PC-9 (cell line): ENCODE measurements around the gene DDR1. TPM values are rescaled to one million over a fixed set of nuclear protein-coding genes. Genes with fewer than 3 reads are reported as not detected.
A peak's percentile ranks its signal among the peaks of the same experiment; 100 is the strongest.

ENCODE experiments used
- BruUV-seq: library from RNA; stranded (reverse); fragments of 400-500 nt; replicated peaks from 2 replicates; lab custom pipeline; 2021; lab: Mats Ljungman, UMichigan
- CTCF ChIA-PET: fragments of 300-600 bp; sonication (Branson Sonifier 250); formaldehyde crosslinking; loops from one replicate; lab custom pipeline; 2022; ENCODE audit warnings: antibody characterized with exemption; lab: Charles Lee
- POLR2A ChIA-PET: fragments of 300-600 bp; sonication (Branson Sonifier 250); formaldehyde crosslinking; loops from one replicate; lab custom pipeline; 2022; ENCODE audit warnings: antibody characterized with exemption; ENCODE audit not compliant: unreplicated experiment; lab: Charles Lee
- DNase-seq, 2 experiments: peaks; one replicate each; pipeline versions ENCODE4 v3.0.0 to v3.0.0-alpha.2; 2015 to 2022; ENCODE audit warnings: mixed read lengths in 1 of 2
- H2AFZ ChIP-seq: fragments of 200-600 bp; sonication (generic); 2 replicates; pipeline ENCODE4 v1.8.1; 2017; ENCODE audit warnings: antibody characterized with exemption
- H3F3A ChIP-seq: fragments of 200-600 bp; sonication (generic); 2 replicates; pipeline ENCODE4 v1.8.1; 2017; ENCODE audit warnings: antibody characterized with exemption, mild to moderate bottlenecking, low read depth; ENCODE audit not compliant: insufficient read depth
- H3K27ac ChIP-seq: fragments of 200-600 bp; sonication (generic); 2 replicates; pipeline ENCODE4 v1.6.1; 2016; ENCODE audit warnings: mixed run types
- H3K27me3 ChIP-seq: fragments of 200-600 bp; sonication (generic); 2 replicates; pipeline ENCODE4 v1.6.1; 2016; ENCODE audit warnings: low read depth, mixed run types; ENCODE audit not compliant: insufficient read depth
- H3K36me3 ChIP-seq: fragments of 200-600 bp; sonication (generic); 2 replicates; pipeline ENCODE4 v1.6.1; 2016; ENCODE audit warnings: low read depth, mixed run types
- H3K4me1 ChIP-seq: fragments of 200-600 bp; sonication (generic); replicated peaks from 2 replicates; pipeline ENCODE4 v1.6.1; 2016; ENCODE audit warnings: mixed run types; ENCODE audit not compliant: insufficient read depth
- H3K4me2 ChIP-seq: fragments of 200-600 bp; sonication (generic); 2 replicates; pipeline ENCODE4 v1.6.1; 2017; ENCODE audit warnings: mixed run types
- H3K4me3 ChIP-seq: fragments of 200-600 bp; sonication (generic); 2 replicates; pipeline ENCODE4 v1.6.1; 2016; ENCODE audit warnings: mixed run types
- H3K79me2 ChIP-seq: fragments of 200-600 bp; sonication (generic); 2 replicates; pipeline ENCODE4 v1.6.1; 2017; ENCODE audit warnings: low read depth, mixed run types
- H3K9me2 ChIP-seq: fragments of 200-600 bp; sonication (generic); 2 replicates; pipeline ENCODE4 v1.8.1; 2017; ENCODE audit warnings: mild to moderate bottlenecking; ENCODE audit not compliant: insufficient read depth
- H3K9me3 ChIP-seq: fragments of 200-600 bp; sonication (generic); 2 replicates; pipeline ENCODE4 v1.8.1; 2016; ENCODE audit warnings: low read depth; ENCODE audit not compliant: insufficient read depth
- H4K20me1 ChIP-seq: fragments of 200-600 bp; sonication (generic); 2 replicates; pipeline ENCODE4 v1.8.1; 2017; ENCODE audit not compliant: insufficient read depth
- EZH2 ChIP-seq: fragments of 200-600 bp; sonication (generic); IDR thresholded peaks from 2 replicates; pipeline ENCODE4 v1.8.0; 2017; ENCODE audit warnings: antibody characterized with exemption, low read depth
- intact Hi-C: fragments of 100-400 bp; cut with micrococcal nuclease; formaldehyde crosslinking; loops from one replicate; pipeline ENCODE4 v1.10.0; 2022; ENCODE audit not compliant: unreplicated experiment
- total RNA-seq: library from RNA; stranded (reverse); gene quantifications from 2 replicates; pipeline ENCODE4 v1.2.3, GENCODE V29; 2021
- TF ChIP-seq, protein P1 (sequence below): fragments of 200-600 bp; sonication (generic); conservative IDR thresholded peaks from 2 replicates; pipeline ENCODE4 v1.6.1; 2017; ENCODE audit warnings: mixed run types, antibody characterized with exemption, mild to moderate bottlenecking, moderate library complexity

Gene DDR1
- total RNA-seq, 1 experiment from 2014 or later, result 267 TPM

DNA sequence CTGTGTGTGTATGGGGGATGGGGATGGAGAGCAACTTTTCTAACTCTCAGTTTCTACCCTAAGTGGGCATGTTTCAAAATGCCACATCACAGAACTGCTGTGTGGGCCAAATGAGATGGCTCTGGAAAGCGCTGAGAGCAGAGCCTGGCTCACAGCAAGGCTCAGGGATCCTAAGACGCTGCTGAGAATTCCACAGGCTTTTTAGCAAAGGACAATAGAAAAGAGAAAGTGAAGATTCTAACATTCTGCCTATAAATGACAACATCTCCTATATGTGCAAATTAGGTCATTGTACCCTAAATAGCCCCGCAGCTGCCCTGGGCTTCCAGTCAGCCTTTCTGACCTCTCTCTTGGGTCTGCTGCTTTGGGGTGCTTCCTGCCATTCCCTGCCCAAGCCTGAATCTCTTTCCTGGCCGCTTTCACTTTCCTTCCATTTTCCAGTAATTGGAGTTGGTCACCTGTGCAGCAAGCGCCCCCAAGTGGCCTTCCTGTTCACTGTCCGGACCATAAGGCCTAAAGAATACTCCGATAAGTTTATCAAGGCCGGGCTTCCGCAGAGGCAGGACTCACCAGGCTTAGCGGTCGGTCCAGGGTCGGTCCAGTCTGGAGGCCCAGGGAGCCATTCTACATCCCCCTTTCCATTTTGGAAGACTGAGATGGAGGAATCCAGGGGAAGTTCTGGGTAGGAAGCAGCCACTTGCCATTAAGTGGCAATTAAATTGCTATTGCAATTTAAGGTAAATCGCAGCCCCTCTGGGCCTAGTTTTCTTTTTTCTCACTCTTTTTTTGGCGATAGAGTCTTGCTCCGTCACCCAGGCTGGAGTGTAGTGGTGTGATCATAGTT lies 6.7 kb upstream of the DDR1 start:
- intact Hi-C loops, result loop anchor here (1.0 to 2.0 kb wide), 7 partner anchors 49 to 395 kb away; partner anchors contain the start of gene FLOT1
- Histone ChIP-seq H3K4me2 (peak overlapping the region; percentile 81), H4K20me1 (no peaks in the 10 kb centered on the region), H3F3A (peaks cover 12% of the 10 kb centered on the region; the same call in 1 of the 2 replicates), H3K36me3 (no peaks in the 10 kb centered on the region), H3K79me2 (no peaks in the 10 kb centered on the region), H3K27me3 (no peaks in the 10 kb centered on the region), H3K4me1 (peaks cover 19% of the 10 kb centered on the region), H3K9me3 (no peaks in the 10 kb centered on the region; the same call in 1 of the 2 replicates), H3K9me2 (no peaks in the 10 kb centered on the region), H3K4me3 (peak overlapping the region; percentile 49; the same call in 1 of the 2 replicates), H3K27ac (no peak overlapping the region), H2AFZ (peak overlapping the region; percentile 66)
- no TSS peak for BruUV-seq
- no peak for TF ChIP-seq EZH2
- TF ChIP-seq, protein P1, sequence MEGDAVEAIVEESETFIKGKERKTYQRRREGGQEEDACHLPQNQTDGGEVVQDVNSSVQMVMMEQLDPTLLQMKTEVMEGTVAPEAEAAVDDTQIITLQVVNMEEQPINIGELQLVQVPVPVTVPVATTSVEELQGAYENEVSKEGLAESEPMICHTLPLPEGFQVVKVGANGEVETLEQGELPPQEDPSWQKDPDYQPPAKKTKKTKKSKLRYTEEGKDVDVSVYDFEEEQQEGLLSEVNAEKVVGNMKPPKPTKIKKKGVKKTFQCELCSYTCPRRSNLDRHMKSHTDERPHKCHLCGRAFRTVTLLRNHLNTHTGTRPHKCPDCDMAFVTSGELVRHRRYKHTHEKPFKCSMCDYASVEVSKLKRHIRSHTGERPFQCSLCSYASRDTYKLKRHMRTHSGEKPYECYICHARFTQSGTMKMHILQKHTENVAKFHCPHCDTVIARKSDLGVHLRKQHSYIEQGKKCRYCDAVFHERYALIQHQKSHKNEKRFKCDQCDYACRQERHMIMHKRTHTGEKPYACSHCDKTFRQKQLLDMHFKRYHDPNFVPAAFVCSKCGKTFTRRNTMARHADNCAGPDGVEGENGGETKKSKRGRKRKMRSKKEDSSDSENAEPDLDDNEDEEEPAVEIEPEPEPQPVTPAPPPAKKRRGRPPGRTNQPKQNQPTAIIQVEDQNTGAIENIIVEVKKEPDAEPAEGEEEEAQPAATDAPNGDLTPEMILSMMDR, result peak; percentile 92
- peak; percentile 72 to 86 for DNase-seq
- ChIA-PET CTCF (no interaction called here), POLR2A (interaction anchor here (0.7 kb wide), 1 partner anchor 20 kb away, joined by 4 read pairs; no protein-coding TSS in a partner anchor)

DNA sequence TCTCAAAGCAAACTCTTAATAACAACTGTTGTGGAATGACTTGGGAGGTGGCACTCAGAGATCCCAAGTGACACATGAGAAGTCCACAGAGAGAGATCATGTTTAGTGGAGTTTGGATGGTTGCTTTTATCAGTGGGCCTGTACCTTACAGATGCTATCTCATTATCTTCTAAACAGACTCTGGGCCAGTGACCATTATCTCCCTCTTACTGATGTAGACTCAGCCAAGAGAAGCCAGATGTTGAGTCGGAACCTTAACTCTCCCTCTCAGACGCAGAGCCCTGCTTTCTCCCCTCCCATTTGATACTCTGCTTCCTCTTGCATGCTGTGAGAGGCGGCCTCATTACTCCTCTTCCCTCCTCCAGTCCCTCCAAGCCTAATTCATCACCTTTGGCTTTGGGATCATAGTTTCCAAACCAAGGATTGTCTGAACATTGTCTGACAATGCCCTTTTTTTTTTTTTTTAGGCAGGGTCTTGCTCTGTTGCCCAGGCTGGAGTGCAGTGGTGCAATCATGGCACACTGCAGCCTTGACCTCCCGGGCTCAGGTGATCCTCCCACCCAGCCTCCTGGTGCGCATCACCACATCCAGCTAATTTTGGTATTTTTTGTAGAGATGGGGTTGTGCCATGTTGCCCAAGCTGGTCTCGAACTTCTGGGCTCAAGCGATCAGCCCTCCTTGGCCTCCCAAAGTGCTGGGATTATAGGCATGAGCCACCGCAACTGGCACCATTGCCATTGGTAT lies 4.5 kb upstream of the DDR1 start:
- no TSS peak for BruUV-seq
- H3K9me2 ChIP-seq, result no peaks in the 10 kb centered on the region
- TF ChIP-seq, protein P1, result no peak
- H4K20me1 ChIP-seq, result no peaks in the 10 kb centered on the region
- no peaks in the 10 kb centered on the region for H3K27me3 ChIP-seq
- ChIA-PET CTCF (interaction anchor here (0.6 to 1.1 kb wide), 2 partner anchors 12 to 116 kb away, joined by 3 to 4 read pairs; no protein-coding TSS in a partner anchor), POLR2A (interaction anchor here (0.7 kb wide), 1 partner anchor 62 kb away, joined by 4 read pairs; no protein-coding TSS in a partner anchor)
- H3K4me2 ChIP-seq, result no peak overlapping the region
- DNase-seq, result no peak
- H3K79me2 ChIP-seq, result peaks cover 15% of the 10 kb centered on the region
- no peaks in the 10 kb centered on the region for H3K36me3 ChIP-seq
- H3K4me3 ChIP-seq, result no peak overlapping the region
- intact Hi-C loops, result no loop called here
- no peak overlapping the region for H2AFZ ChIP-seq
- H3K4me1 ChIP-seq, result peaks cover 20% of the 10 kb centered on the region
- no peaks in the 10 kb centered on the region for H3K9me3 ChIP-seq
- no peak overlapping the region for H3K27ac ChIP-seq
- H3F3A ChIP-seq, result peaks cover 24% of the 10 kb centered on the region

DNA sequence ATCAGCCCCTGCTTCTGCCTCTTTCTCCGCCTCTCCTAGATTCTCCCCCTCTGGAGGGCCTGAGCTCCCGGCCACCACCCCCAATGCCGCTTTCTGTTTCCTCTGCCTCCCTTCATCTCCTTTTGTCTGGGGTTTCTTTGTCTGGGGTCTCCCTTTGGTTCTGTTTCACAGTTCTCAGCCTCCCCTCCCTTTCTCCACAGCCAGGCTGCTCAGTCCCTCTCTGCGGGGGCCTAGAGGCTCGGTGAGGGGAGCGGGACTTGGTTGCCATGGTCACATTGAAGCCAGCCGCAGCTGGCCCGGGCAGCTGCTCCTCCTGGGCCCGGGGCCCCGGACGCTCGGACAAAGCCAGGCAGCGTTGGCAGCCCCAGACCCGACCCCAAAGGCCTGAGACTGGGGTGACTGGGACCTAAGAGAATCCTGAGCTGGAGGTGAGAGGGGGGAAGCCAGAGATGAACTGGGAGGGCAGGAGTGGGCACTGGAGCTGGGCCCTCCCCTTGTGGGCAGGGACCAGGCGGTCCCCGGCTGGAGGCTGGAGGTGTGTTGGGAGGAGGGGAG lies 3.5 kb upstream of the DDR1 start:
- Histone ChIP-seq H3K36me3 (no peaks in the 10 kb centered on the region), H2AFZ (no peak overlapping the region), H3K9me2 (no peaks in the 10 kb centered on the region), H3K27me3 (no peaks in the 10 kb centered on the region), H3K79me2 (peaks cover 24% of the 10 kb centered on the region), H3K27ac (no peak overlapping the region), H3F3A (peaks cover 33% of the 10 kb centered on the region), H3K4me3 (no peak overlapping the region), H3K4me2 (no peak overlapping the region), H4K20me1 (no peaks in the 10 kb centered on the region; the same call in 1 of the 2 replicates), H3K9me3 (no peaks in the 10 kb centered on the region), H3K4me1 (peaks cover 27% of the 10 kb centered on the region)
- no peak for DNase-seq
- intact Hi-C loops, result no loop called here
- no TSS peak for BruUV-seq
- TF ChIP-seq EZH2, result no peak
- TF ChIP-seq, protein P1, result no peak
- ChIA-PET POLR2A (interaction anchor here (0.7 kb wide), 1 partner anchor 63 kb away, joined by 4 read pairs; no protein-coding TSS in a partner anchor), CTCF (no interaction called here)
